Measurements from ENCODE around the gene DIPK2B.

Gene DIPK2B

DNA sequence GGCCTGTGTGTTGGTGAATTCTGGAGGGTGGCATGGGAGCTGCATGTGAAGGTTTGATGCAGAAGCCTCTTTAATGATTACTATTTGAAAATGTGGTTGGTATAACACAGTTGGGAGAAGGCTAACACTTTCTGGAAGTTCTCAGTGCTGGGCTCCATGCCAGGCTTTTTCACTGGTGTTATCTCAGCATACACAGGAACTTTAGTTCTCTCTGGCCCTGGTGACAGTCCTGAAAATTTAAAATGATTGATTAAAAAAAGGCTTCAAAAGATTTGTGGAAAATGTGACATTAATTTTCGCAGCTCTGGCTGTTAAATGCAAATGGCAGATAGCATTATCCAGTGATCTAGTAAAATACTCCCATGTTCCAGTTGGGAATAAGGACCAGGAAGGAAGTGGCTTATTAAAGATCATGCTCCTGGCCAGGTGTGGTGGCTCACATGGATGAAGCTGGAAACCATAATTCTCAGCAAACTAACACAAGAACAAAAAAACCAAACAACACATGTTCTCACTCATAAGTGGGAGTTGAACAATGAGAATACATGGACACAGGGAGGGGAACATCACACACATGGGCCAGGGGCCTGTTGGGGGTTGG, 36.6 kb downstream of the DIPK2B start:
- in situ Hi-C loops (cut with MboI; ENCODE audit: low sequenced_read_pairs), result no loop called here

DNA sequence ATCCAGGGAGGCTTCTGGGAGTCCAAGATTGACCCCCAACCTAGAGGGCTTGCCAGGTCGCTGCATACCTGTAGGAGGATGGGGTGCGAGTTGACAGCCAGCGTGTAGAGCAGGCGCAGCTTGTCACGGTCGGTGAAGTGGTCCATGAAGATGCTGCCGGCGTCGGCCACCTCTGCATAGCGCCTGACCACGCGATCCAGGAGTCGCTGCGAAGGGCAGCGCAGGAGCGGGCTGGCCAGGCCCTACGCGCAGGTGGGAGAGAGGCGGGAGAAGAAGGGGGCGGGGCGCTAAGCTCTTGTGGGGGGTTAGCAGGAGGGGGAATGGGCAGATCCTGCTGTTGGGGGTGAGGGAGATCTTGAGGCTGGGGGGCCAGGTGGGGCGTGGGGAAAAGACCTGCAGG, 43.0 kb downstream of the DIPK2B start:
- in situ Hi-C loops (cut with MboI; ENCODE audit: low sequenced_read_pairs), result no loop called here

DNA sequence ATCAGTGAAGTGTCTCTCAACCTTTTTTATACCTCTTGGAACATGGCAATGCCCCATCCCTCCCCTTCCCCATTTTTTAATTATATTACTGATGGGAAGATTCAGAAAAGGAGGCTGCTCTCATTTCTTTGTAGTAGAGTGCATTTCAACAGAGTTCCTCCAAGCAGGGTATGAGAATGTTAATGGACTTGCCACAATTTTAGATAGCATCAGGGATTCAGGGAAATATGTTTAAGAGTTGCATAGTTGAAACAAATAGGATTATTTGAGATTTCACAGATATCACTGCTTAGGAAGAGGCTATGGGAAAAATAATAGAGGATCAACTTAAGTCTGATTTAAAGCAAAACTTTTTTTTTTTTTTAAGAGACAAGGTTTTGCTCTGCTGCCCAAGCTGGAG, 46.2 kb downstream of the DIPK2B start:
- in situ Hi-C loops (cut with MboI; ENCODE audit: low sequenced_read_pairs), result no loop called here

DNA sequence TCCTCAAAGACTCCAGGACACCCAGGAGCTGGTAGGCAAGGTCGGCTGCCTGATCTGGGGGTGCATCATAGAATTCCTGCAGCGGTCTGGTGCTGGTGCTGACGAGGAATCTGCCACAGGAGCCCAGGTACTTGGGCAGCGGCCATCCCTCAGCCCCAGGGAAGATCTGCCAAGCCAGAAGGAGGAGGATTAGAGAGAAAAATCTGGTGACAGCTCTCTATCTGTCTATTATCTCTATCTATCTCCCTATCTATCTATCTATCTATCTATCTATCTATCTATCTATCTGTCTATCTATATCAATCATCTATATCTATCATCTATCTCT, 46.7 kb downstream of the DIPK2B start:
- in situ Hi-C loops (cut with MboI; ENCODE audit: low sequenced_read_pairs), result no loop called here

Data from HL-60/S4 treated with retinoic acid at 250 ng/mL for 4 days and 3 days (cell line).